ENCODE measurements around the gene PRKAG2.

PRKAG2 gene

DNA sequence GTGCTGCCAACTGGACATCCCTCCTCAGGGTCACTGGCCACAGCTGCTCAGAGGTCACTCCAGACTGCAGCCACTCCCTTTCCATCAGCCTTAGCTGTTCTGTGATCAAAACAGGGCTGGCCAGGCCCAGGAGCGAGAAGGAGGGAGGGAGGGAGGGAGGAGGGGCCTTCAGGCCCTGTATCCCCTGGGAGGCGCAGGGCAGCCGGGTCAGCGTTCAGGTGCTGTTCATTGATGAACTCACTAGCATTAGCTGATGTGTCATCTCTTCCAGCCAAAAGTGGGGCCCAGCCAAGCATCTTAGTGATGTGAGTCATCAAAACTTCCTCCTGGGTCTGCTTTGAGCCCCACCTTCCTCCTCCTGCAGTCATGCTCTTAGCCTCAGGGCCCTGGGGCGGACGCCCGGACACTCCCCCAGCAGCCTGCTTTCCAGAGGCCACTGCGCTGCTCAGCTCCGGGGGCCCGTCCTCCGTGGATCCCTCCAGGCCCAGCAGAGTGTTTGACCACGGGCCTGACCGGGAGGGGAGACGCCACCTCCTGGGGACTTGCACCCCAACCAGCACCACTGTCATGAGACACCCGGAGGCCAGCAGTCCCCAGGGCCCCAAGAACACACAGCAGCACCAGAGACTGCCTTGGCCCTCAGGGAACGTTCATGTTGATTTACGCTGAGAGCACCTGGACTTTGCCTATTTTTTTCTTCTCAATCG lies 149.2 kb downstream of the PRKAG2 start:
- DNase-seq (ENCODE audit: low spot score) = peak; percentile 36

DNA sequence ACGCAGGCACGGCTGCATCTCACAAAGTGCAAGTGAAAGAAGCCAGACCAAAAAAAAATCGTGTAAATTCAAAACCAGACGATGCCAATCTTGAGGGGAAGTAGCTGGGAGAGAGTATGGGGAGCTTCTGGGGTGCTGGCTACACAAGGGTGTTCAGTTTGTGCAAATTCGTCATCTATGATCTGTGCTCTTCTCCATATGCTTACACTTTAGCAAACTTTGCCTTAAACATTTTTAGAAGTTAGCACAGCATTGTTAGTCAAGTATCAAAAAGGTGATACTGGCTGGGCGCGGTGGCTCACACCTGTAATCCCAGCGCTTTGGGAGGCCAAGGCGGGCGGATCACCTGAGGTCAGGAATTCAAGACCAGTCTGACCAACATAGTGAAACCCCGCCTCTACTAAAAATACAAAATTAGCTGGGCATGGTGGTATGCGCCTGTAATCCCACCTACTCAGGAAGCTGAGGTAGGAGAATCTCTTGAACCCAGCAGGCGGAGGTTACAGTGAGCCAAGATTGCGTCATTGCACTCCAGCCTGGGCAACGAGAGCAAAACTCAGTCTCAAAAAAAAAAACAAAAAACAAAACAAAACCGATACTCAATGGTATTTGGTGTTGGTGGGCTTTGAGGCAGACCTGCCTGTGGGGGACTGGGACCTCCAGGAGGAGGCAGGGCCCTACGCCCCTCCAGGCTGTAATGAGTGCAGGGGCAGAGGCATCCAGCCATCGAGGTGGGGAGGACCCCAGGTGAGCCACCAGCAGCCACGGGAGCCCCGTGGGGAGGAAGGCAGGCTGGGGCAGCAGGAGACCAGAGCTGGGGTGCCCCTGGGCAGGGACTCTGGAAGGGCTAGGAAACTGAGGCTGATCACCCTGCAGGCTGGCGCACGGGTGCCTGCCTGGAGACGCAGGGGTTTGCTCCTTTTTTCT lies 150.0 kb downstream of the PRKAG2 start:
- DNase-seq (ENCODE audit: low spot score) = no peak

GRCh38 chr7:151725844-151726651 lies 150.9 kb downstream of the PRKAG2 start:
- no peak for DNase-seq (ENCODE audit: low spot score)

DNA sequence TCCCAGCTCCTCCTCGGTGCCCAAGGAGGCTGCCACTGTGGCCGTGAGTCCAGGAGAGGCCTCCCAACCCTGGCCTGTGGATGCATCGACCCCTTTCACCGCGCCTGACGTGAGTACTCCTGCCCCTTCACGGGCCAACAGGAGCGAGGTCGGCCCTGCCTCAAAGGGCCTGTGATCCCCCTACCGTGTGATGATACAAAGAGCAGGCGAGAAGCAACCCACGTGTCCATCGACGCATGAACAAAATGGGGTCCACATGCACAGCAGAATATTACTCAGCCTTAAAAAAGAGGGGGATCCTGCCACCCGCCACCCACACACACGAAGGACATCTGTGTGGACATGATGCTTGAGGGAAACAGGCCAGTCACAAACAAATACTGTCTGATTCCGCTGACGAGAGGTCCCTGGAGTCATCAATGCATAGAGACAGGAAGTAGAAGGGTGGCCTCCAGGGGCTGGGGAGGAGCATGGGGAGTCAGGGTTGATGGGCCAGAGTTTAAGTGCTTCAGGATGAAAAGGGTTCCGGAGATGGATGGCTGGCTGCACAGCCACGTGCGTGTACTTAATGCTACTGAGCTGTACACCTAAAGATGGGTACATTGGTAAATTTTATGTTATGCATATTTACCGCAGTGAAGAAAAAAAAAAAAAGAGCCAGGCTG lies 151.9 kb downstream of the PRKAG2 start:
- no peak for DNase-seq (ENCODE audit: low spot score)

DNA sequence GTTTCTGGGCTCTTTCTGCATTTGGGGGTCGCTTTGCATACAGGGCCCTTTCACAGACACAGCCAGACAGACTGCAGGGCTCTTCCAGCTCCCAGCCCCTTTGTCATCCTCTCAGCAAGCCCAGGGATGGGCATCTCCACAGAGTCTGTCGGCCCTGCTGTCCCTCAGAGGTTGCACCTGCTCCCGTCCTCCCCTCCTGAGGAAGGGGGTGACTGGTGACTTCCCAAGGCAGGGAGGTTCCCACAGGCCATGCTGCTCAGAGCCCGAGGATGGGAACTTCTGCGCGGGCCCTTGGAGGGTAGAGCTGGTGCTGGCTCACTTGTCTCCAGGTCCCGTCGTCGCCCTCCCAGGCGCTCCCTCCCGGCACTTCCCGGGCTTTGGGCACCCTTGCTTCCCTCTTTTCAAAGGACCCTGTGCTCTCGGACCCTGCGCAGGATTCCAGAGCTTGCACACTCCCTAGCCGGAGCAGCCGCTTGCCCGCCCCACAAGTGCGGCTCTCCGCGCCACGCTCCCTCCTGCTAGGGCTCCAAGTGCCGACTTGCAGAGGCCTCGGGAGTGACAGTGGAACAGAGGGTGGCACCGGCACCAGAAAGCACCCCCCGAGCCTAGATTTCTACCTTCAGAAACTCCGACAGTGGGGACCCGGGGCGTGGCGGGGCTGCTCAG lies 152.5 kb downstream of the PRKAG2 start:
- DNase-seq (ENCODE audit: low spot score) = no peak

- DNase-seq (ENCODE audit: low spot score) = no peak
Observed at GRCh38 chr7:151723321-151723720, 153.6 kb downstream of the PRKAG2 start.

DNA sequence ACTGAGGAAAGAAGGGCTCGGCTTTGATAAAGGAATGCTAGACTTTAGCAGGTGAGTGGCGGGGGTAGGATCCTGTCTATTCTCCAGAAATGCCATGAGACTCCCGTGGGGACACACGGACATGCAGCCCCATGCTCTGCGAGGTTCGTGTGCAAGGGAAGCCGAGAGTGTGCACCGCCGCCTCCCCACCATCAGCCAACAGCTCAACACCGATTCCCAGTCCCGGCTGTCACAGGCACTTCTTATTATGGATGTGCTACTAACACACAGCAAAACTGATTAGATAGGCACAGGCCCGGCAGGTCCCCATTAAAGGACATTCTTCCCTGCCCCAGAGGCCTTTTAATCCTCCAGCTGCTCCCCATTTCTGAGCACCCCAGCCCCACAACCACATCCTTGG lies 154.4 kb downstream of the PRKAG2 start:
- no peak for DNase-seq (ENCODE audit: low spot score)

DNA sequence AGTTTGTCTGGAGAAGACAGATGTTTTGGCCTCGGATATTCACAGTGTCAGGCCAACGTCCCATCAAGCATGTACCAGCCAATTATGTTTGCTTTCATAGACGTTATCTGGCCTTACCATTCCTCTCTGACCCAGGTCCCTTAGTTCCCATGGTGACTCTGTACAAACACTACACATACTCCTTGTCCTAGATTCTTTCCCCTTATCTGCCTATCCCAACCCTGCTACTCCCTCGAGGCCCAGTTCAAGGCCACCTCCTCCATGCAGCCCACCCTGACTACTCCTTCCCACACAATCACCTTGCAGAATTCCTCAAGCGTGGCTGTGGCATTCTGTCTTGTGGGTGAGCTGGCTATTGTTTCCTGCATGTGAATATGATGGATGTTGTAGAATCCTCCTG lies 155.2 kb downstream of the PRKAG2 start:
- peak; percentile 63 for DNase-seq (ENCODE audit: low spot score)

GRCh38 chr7:151721236-151721635 lies 155.7 kb downstream of the PRKAG2 start:
- no peak for DNase-seq (ENCODE audit: low spot score)

GRCh38 chr7:151720280-151720679 lies 156.6 kb downstream of the PRKAG2 start:
- no peak for DNase-seq (ENCODE audit: low spot score)

- no peak for DNase-seq (ENCODE audit: low spot score)
Observed at GRCh38 chr7:151719897-151720242, 157.0 kb downstream of the PRKAG2 start.

- no peak for DNase-seq (ENCODE audit: low spot score)
Observed at GRCh38 chr7:151719031-151719896, 157.7 kb downstream of the PRKAG2 start.

- no peak for DNase-seq (ENCODE audit: low spot score)
Observed at GRCh38 chr7:151717918-151718317, 159.0 kb downstream of the PRKAG2 start.

GRCh38 chr7:151717415-151717814 lies 159.5 kb downstream of the PRKAG2 start:
- DNase-seq (ENCODE audit: low spot score) = no peak

GRCh38 chr7:151716323-151716722 lies 160.6 kb downstream of the PRKAG2 start:
- DNase-seq (ENCODE audit: low spot score) = no peak

DNA sequence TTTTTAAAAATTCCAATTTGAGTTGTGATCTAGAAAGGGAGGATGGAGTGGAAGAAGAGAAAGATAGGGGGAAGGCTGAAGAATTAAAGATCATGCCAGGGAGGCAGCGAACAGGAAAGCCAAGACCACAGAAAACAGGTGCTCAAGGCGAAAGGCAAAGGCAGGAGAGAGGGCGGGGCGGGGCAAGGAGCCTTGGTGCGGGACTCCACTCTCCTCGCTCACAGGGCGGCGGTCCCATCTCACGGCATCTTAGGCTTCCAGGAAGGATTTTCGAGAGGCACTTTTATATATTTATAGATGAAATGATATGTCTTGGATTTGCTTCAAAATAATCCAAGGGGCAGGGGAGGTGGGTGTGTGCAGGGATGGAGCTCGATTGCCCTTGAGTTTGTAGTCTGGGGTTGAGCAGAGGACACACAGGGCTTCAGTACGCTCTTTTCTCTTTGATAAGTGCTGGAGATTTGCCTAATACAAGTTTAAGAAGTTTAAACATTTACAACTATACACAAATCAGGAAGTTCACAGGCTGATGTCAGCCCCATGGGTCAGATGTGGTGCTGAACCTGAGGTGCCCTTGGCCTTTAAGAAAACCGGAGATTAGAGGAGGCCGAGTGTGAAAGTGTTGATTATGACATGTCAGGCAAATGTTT lies 161.1 kb downstream of the PRKAG2 start:
- no peak for DNase-seq (ENCODE audit: low spot score)

DNA sequence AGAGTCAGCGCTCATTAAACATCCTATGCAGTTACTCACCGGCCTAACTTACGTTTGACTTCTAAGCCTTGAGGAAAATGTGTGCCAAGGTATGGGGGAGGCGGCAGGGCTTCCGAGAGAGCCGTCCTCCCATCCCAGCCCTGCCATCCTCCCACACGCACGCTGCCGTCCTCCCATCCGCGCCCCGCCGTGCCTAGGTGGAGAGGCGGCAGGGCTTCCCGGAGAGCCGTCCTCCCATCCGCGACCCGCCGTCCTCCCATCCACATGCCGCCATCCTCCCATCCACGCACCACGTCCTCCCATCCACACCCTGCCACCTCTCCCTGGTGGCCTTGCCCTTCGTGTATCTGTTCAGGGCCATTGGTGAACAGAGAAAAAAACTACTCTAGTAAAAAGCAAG lies 162.7 kb downstream of the PRKAG2 start:
- DNase-seq (ENCODE audit: low spot score) = no peak

- no peak for DNase-seq (ENCODE audit: low spot score)
Observed at GRCh38 chr7:151712810-151713125, 164.1 kb downstream of the PRKAG2 start.

- no peak for DNase-seq (ENCODE audit: low spot score)
Observed at GRCh38 chr7:151711906-151712809, 164.8 kb downstream of the PRKAG2 start.

Data from SK-N-DZ (cell line).